Ishikawa (cell line): ENCODE results near the gene TBC1D4.

ENCODE experiments used
- EP300 ChIP-seq: IDR thresholded peaks from 2 replicates; pipeline ENCODE4 v1.6.1; 2012; ENCODE audit warnings: borderline replicate concordance
- NFIC ChIP-seq: IDR thresholded peaks from 2 replicates; pipeline ENCODE4 v1.6.1; 2012
- TAF1 ChIP-seq: IDR thresholded peaks from 2 replicates; pipeline ENCODE4 v1.6.1; 2012; ENCODE audit warnings: low read depth, mild to moderate bottlenecking
- TF ChIP-seq, protein P1 (sequence below): IDR thresholded peaks from 2 replicates; pipeline ENCODE4 v1.6.1; 2012; ENCODE audit warnings: low read depth, mild to moderate bottlenecking

DNA sequence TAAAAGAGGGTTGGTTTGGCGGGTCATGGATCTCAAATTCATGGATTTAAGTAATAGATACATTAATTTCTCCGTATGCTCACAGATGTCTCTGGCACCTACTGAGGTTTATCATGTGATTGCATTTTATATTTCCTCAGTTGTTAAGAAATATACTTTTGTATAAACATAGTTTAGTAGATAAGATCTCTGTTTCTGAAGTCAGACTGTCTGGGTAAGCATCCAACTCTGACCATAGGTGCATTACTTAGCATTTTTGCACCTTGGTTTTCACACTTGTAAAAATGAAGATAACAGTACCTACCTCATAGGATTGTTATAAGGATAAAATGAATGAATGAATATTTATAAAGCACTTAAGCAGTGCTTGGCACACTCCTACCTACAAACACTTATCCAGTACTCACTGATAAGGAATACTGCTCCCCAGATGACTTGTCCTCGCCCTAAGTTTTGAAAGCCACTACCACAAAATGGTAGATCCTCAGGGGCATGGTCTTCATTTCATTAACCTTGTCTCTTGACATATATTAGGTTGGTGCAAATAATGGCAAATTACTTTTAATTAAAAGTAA is 29.2 kb upstream of the TBC1D4 start:
- TF ChIP-seq TAF1 (no peak), EP300 (no peak), NFIC (no peak)
- TF ChIP-seq, protein P1, sequence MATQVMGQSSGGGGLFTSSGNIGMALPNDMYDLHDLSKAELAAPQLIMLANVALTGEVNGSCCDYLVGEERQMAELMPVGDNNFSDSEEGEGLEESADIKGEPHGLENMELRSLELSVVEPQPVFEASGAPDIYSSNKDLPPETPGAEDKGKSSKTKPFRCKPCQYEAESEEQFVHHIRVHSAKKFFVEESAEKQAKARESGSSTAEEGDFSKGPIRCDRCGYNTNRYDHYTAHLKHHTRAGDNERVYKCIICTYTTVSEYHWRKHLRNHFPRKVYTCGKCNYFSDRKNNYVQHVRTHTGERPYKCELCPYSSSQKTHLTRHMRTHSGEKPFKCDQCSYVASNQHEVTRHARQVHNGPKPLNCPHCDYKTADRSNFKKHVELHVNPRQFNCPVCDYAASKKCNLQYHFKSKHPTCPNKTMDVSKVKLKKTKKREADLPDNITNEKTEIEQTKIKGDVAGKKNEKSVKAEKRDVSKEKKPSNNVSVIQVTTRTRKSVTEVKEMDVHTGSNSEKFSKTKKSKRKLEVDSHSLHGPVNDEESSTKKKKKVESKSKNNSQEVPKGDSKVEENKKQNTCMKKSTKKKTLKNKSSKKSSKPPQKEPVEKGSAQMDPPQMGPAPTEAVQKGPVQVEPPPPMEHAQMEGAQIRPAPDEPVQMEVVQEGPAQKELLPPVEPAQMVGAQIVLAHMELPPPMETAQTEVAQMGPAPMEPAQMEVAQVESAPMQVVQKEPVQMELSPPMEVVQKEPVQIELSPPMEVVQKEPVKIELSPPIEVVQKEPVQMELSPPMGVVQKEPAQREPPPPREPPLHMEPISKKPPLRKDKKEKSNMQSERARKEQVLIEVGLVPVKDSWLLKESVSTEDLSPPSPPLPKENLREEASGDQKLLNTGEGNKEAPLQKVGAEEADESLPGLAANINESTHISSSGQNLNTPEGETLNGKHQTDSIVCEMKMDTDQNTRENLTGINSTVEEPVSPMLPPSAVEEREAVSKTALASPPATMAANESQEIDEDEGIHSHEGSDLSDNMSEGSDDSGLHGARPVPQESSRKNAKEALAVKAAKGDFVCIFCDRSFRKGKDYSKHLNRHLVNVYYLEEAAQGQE, result no peak
